Activated naive CD4-positive, alpha-beta T cell treated with anti-CD3 and anti-CD28 coated beads for 36 hours (primary cell): Measurements from ENCODE around the gene PABPN1L. TPM values are rescaled to one million over a fixed set of nuclear protein-coding genes. Genes with fewer than 3 reads are reported as not detected.
A peak's percentile ranks its signal among the peaks of the same experiment; 100 is the strongest.

Experiments used
- CTCF ChIA-PET: fragments of 350-600 bp; sonication (Branson Sonifier 250); formaldehyde crosslinking; loops from one replicate; lab custom pipeline; 2021; ENCODE audit warnings: antibody characterized with exemption; lab: Charles Lee
- DNase-seq: peaks from one replicate; pipeline ENCODE4 v3.0.0-alpha.2; 2020
- H3K27ac Mint-ChIP-seq: one replicate; pipeline ENCODE4 v1.8.0; 2021; ENCODE audit warnings: mild to moderate bottlenecking, mixed read lengths
- H3K27me3 Mint-ChIP-seq: one replicate; pipeline ENCODE4 v1.8.0; 2021; ENCODE audit warnings: low read depth, mixed read lengths
- H3K36me3 Mint-ChIP-seq: one replicate; pipeline ENCODE4 v1.8.0; 2021; ENCODE audit warnings: low read depth, mixed read lengths
- H3K4me1 Mint-ChIP-seq: one replicate; pipeline ENCODE4 v1.8.0; 2021; ENCODE audit warnings: low read depth, mixed read lengths
- H3K4me3 Mint-ChIP-seq: one replicate; pipeline ENCODE4 v1.8.0; 2021; ENCODE audit warnings: mild to moderate bottlenecking, moderate library complexity, mixed read lengths
- H3K9me3 Mint-ChIP-seq: one replicate; pipeline ENCODE4 v1.8.0; 2021; ENCODE audit warnings: mixed read lengths
- intact Hi-C: fragments of 100-400 bp; cut with micrococcal nuclease; formaldehyde crosslinking; loops from one replicate; pipeline ENCODE4 v1.15.1; 2023
- total RNA-seq, 2 experiments: library from RNA; stranded (reverse); gene quantifications; one replicate each; pipeline ENCODE4 v1.2.3, GENCODE V29; 2021

The PABPN1L gene
- total RNA-seq, 2 experiments from 2014 or later = not detected

DNA sequence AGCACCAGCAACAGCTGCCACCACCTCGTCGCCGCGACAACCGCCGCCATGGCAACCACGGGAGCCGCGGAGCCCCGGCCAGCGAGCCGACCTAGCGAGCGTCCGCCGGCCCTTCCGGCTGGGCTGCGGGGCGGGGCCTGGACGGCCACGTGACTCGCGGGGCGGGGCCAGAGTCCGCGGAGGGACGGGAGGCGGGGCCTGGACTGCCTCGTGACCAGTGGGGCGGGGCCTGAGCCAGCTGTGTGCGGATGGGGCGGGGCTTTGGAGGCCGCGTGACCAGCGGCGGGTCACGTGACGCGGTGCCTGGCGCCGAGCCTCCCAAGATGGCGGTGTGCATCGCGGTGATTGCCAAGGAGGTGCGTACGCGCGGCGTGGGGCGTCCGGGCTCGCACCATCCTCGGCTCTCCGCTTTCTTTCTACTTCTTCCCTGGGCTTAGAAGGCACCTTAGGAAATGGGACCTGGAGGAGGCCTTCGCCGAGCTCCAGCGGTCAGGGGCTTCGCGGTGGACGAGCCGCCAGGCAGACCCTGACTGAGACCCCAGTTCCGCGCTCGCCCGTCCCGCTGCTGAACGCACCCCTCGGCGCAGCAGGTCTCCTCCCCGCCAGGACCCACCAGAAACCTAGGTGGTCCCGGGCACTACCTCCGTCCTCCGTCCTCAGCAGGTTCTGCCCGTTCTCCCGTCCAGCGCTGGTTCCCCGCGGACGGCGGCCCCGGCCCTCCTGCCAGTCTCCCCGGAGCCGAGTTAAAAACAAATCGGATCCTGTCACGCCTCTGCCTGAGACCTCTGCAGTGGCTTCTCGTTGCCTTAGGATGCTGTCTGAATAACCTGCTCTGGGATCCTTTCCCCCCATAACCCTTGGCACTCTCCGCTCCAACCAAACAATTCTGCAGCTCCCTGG is 9.4 kb downstream of the PABPN1L start, which contains the start of the genes GALNS and TRAPPC2L:
Gene GALNS (minus strand): TSS at position 120 of the 900 bp plus-strand sequence. CDS start 70 bp downstream, at position 50.
Gene TRAPPC2L (plus strand): TSS at position 300 of the 900 bp plus-strand sequence. CDS start 24 bp downstream, at position 324.
- peak within 1 kb of the TSS; percentile 63 for H3K27ac Mint-ChIP-seq
- no peaks in the 10 kb centered on the region for H3K27me3 Mint-ChIP-seq
- H3K4me1 Mint-ChIP-seq = peaks cover 23% of the 10 kb centered on the region
- DNase-seq = peak; percentile 99
- peak within 1 kb of the TSS; percentile 88 for H3K4me3 Mint-ChIP-seq
- CTCF ChIA-PET = interaction anchor here (0.6 to 2.9 kb wide), 12 partner anchors 42 to 359 kb away, joined by 3 to 45 read pairs (median 5); partner anchors contain the start of gene APRT
- no peaks in the 10 kb centered on the region for H3K9me3 Mint-ChIP-seq
- intact Hi-C loops = loop anchor here (1.0 to 2.0 kb wide), 6 partner anchors 45 to 703 kb away; partner anchors contain the start of genes CDT1, CTU2, RNF166 and RPL13
- H3K36me3 Mint-ChIP-seq = no peaks in the 10 kb centered on the region

DNA sequence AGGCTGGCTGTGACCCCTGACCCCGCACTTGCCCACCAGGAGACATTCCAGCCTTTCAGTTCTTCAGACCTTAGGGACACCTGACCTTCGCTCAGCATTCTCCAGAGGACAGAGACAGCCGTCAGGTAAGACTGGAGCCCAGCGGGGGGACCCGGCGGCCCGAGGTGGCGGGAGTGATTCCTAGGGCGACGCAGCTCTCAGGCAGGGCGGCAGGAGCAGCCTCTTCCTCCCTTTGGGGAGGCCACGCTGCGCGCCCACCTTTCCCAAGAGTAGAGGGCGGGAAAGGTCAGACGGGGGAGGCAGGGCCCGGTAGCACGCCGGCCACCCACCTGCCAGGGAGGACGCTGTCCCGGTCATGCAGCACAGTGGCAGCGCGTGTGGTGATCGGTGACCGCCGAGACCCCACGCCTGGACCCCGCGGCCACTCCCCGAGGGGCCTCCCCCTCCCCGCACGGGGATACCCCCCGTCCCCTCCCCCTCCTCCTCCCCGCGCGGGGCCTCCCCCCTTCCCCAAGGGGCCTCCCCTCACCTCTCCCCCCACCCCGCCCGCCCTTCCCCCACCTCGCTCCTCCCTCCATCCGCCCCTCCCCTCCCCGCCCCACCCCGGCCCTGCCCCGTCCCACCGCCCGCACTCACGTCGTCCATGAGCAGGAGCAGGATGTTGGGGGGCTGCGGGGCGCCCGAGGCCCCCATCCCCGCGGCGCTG is 10.2 kb downstream of the PABPN1L start:
- CTCF ChIA-PET = interaction anchor here (1.4 to 2.9 kb wide), 3 partner anchors 41 to 360 kb away, joined by 3 to 45 read pairs (median 5); partner anchors contain the start of gene APRT
- intact Hi-C loops = loop anchor here (2.0 kb wide), 2 partner anchors 53 to 73 kb away; partner anchors contain the start of gene CDT1
- peak; percentile 6 for DNase-seq
- H3K27me3 Mint-ChIP-seq = no peaks in the 10 kb centered on the region
- no peaks in the 10 kb centered on the region for H3K9me3 Mint-ChIP-seq
- H3K4me3 Mint-ChIP-seq = peak overlapping the region; percentile 88
- no peak overlapping the region for H3K27ac Mint-ChIP-seq
- peaks cover 23% of the 10 kb centered on the region for H3K4me1 Mint-ChIP-seq
- no peaks in the 10 kb centered on the region for H3K36me3 Mint-ChIP-seq

DNA sequence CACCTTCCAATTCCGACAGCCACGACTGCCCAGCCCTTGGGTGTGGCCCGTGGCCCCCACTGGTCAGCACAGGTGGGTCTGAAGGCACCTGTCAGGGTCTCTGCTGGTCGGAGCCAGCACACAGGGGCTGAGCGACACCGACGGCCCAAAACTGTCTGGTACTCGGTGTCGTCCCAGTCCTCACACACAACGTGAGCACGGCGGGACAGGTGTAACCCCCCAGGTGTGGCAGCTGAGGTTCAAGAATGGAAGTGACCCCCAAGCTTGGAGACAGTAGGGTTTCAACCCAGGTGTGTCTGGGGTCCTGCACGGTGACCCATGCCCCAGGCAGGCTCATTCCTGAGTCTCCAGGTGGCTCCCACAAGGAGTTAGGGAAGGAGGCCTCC is 10.7 kb downstream of the PABPN1L start:
- no peak for DNase-seq
- Mint-ChIP-seq H3K4me1 (peaks cover 23% of the 10 kb centered on the region), H3K4me3 (peak overlapping the region; percentile 68), H3K27ac (no peak overlapping the region), H3K27me3 (no peaks in the 10 kb centered on the region), H3K36me3 (no peaks in the 10 kb centered on the region), H3K9me3 (no peaks in the 10 kb centered on the region)
- CTCF ChIA-PET = no interaction called here
- intact Hi-C loops = loop anchor here (2.0 kb wide), 2 partner anchors 53 to 73 kb away; partner anchors contain the start of gene CDT1

GRCh38 chr16:88855176-88855575 is 11.3 kb downstream of the PABPN1L start:
- peaks cover 23% of the 10 kb centered on the region for H3K4me1 Mint-ChIP-seq
- no peaks in the 10 kb centered on the region for H3K36me3 Mint-ChIP-seq
- no peaks in the 10 kb centered on the region for H3K27me3 Mint-ChIP-seq
- CTCF ChIA-PET = no interaction called here
- peak overlapping the region; percentile 41 for H3K4me3 Mint-ChIP-seq
- H3K9me3 Mint-ChIP-seq = no peaks in the 10 kb centered on the region
- DNase-seq = no peak
- intact Hi-C loops = no loop called here
- no peak overlapping the region for H3K27ac Mint-ChIP-seq

- intact Hi-C loops = no loop called here
- CTCF ChIA-PET = no interaction called here
- Mint-ChIP-seq H3K4me1 (peaks cover 23% of the 10 kb centered on the region), H3K36me3 (no peaks in the 10 kb centered on the region), H3K27ac (no peak overlapping the region), H3K27me3 (no peaks in the 10 kb centered on the region), H3K4me3 (no peak overlapping the region), H3K9me3 (no peaks in the 10 kb centered on the region)
- peak; percentile 8 for DNase-seq
Observed at GRCh38 chr16:88854306-88855111, 12.0 kb downstream of the PABPN1L start.

- H3K9me3 Mint-ChIP-seq = no peaks in the 10 kb centered on the region
- H3K4me1 Mint-ChIP-seq = peaks cover 18% of the 10 kb centered on the region
- H3K27ac Mint-ChIP-seq = no peak overlapping the region
- intact Hi-C loops = no loop called here
- H3K4me3 Mint-ChIP-seq = no peak overlapping the region
- H3K36me3 Mint-ChIP-seq = no peaks in the 10 kb centered on the region
- CTCF ChIA-PET = interaction anchor here (1.5 kb wide), 1 partner anchor 116 kb away, joined by 5 read pairs; no protein-coding TSS in a partner anchor
- H3K27me3 Mint-ChIP-seq = no peaks in the 10 kb centered on the region
- no peak for DNase-seq
Observed at GRCh38 chr16:88853325-88853941, 13.0 kb downstream of the PABPN1L start.

DNA sequence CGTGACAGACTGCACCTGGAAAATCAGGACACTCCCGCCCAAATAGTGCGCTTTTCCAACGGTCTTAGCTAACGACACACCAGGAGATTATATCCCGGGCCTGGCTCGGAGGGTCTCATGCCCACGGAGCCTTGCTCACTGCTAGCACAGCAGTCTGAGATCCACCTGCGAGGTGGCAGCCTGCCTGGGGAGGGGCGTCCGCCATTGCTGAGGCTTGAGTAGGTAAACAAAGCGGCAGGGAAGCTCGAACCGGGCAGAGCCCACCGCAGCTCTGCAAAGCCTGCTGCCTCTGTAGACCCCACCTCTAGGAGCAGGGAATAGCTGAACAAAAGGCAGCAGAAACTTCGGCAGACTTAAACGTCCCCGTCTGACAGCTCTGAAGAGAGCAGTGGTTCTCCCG is 14.8 kb downstream of the PABPN1L start:
- Mint-ChIP-seq H3K27me3 (no peaks in the 10 kb centered on the region), H3K4me1 (peaks cover 10% of the 10 kb centered on the region), H3K36me3 (no peaks in the 10 kb centered on the region), H3K9me3 (no peaks in the 10 kb centered on the region), H3K4me3 (no peak overlapping the region), H3K27ac (no peak overlapping the region)
- CTCF ChIA-PET = interaction anchor here (1.8 kb wide), 1 partner anchor 109 kb away, joined by 4 read pairs; no protein-coding TSS in a partner anchor
- no peak for DNase-seq
- intact Hi-C loops = no loop called here

DNA sequence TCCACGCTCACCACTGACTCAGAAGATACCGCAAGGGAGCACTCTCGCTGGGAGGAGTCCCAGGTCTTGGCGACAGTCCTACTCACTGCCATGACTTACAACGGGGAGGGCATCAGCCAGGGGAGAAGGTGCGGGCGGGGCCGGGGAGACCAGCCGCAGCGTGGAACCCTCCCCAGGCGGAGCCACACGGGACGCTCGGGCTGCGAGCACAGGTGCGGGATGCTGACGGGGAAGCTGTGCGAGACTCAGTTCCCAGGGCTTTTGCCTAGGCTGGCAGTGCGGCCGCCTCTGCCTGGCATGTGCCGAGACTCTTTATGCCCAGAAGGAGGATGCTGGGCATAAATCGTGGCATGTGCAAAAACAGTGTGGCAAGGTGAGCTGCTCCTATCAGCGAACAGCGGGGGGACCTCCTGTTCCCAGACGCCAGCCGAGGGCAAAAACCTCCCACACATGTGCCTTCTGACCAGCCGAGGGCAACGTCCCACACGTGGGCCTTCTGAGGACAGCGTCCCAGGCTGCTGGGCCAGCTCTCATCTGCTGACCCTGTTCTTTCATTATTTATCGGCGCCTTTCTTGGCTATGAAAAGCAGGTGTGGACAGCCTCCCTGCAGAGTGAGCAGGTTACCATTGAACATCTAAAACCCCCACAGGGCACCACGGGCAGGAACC is 15.8 kb downstream of the PABPN1L start:
- no peak overlapping the region for H3K4me3 Mint-ChIP-seq
- no peak overlapping the region for H3K27ac Mint-ChIP-seq
- no peaks in the 10 kb centered on the region for H3K27me3 Mint-ChIP-seq
- CTCF ChIA-PET = interaction anchor here (1.8 kb wide), 1 partner anchor 108 kb away, joined by 4 read pairs; no protein-coding TSS in a partner anchor
- DNase-seq = no peak
- H3K36me3 Mint-ChIP-seq = no peaks in the 10 kb centered on the region
- H3K4me1 Mint-ChIP-seq = peaks cover 6% of the 10 kb centered on the region
- intact Hi-C loops = no loop called here
- no peaks in the 10 kb centered on the region for H3K9me3 Mint-ChIP-seq

DNA sequence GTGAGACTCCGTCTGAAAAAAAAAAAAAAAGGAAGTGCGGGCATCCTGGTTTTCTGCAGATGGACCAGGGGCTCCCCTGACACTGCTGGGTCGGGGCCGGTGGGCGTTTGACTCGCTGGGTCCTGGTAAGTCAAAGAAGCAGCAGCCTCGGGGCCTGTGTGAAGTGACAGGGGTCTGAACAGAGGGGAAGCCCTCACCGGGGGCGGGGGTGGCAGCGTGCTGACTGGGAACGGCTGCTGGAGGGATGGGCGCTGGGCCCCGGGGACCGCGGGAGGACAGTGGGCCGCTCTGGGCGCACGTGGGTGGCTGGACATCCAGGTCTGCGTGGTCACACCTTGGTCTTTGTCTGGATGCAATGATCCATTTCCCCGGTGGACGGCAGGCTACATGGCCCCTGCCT is 17.9 kb downstream of the PABPN1L start:
- Mint-ChIP-seq H3K27ac (no peak overlapping the region), H3K27me3 (no peaks in the 10 kb centered on the region), H3K36me3 (no peaks in the 10 kb centered on the region), H3K9me3 (no peaks in the 10 kb centered on the region), H3K4me1 (no peaks in the 10 kb centered on the region), H3K4me3 (no peak overlapping the region)
- CTCF ChIA-PET = no interaction called here
- DNase-seq = no peak
- intact Hi-C loops = no loop called here

- CTCF ChIA-PET = no interaction called here
- no peaks in the 10 kb centered on the region for H3K36me3 Mint-ChIP-seq
- H3K4me1 Mint-ChIP-seq = no peaks in the 10 kb centered on the region
Observed at GRCh38 chr16:88847654-88848053, 18.8 kb downstream of the PABPN1L start.

DNA sequence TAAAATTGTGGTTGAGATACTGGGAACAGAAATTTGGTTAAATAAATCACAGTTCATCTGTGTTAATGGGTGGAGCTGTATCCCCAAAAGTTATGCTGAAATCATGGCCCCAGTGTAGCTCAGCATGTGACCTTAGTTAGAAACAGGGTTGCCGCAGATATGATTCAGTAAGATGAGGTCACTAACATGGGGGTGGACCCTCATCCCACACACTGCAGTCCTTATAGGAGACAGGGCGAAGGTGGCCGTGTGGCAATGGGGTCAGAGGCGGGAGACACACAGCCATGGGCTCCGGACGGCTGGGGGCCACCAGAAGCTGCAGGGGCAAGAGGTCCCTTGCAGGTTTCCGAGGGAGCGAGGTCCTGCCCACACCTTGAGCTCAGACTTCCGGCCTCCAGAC is 20.4 kb downstream of the PABPN1L start:
- H3K27me3 Mint-ChIP-seq = no peaks in the 10 kb centered on the region
- DNase-seq = no peak
- intact Hi-C loops = no loop called here
- no peaks in the 10 kb centered on the region for H3K4me1 Mint-ChIP-seq
- H3K27ac Mint-ChIP-seq = no peak overlapping the region
- CTCF ChIA-PET = interaction anchor here (0.7 kb wide), 1 partner anchor 649 kb away, joined by 3 read pairs; no protein-coding TSS in a partner anchor
- H3K9me3 Mint-ChIP-seq = no peaks in the 10 kb centered on the region
- no peak overlapping the region for H3K4me3 Mint-ChIP-seq
- no peaks in the 10 kb centered on the region for H3K36me3 Mint-ChIP-seq

More at GRCh38 chr16:88847654-88848053, 18.8 kb downstream of the PABPN1L start:
- H3K4me3 Mint-ChIP-seq = no peak overlapping the region
- intact Hi-C loops = no loop called here
- H3K27me3 Mint-ChIP-seq = no peaks in the 10 kb centered on the region
- H3K9me3 Mint-ChIP-seq = no peaks in the 10 kb centered on the region
- DNase-seq = no peak
- H3K27ac Mint-ChIP-seq = no peak overlapping the region
